Occipital lobe (tissue), 2 donors: Measurements from ENCODE around the gene TBC1D22A. TPM values are rescaled to one million over a fixed set of nuclear protein-coding genes. Genes with fewer than 3 reads are reported as not detected.

Experiments used
- DNase-seq: peaks from one replicate; lab custom pipeline; 2025; lab: John Stamatoyannopoulos, UW
- total RNA-seq: library from RNA; depleted of rRNA; stranded (reverse); fragments of >200 nt; gene quantifications from one replicate; pipeline ENCODE4 v1.2.3, GENCODE V29; 2014

TBC1D22A gene
- total RNA-seq, 1 donor from 2014 or later: 4.5 TPM

GRCh38 chr22:47151064-47151463 is 388.6 kb downstream of the TBC1D22A start:
- no peak for DNase-seq

DNA sequence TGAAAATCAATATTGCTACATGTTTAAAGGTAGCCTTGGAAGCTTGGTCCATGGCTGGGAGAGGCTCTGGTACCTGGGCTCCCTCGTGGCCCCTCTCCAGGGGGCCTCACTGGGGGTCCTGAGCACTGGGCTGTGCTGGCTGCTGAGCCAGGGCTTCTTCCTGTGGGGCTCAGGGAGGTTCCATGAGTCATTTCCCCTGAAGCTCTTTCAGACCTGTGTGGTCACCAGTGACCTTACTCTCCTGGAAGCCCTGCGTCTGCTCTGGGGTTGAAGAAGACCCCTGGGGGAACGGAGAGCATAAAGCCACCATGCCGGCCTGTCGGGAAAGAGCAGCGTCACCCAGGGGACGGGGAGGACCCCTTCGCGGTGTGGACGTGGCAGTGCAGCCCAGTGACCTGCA is 389.0 kb downstream of the TBC1D22A start:
- DNase-seq: no peak

- no peak for DNase-seq
Measured at GRCh38 chr22:47152236-47152635, 389.8 kb downstream of the TBC1D22A start.

DNA sequence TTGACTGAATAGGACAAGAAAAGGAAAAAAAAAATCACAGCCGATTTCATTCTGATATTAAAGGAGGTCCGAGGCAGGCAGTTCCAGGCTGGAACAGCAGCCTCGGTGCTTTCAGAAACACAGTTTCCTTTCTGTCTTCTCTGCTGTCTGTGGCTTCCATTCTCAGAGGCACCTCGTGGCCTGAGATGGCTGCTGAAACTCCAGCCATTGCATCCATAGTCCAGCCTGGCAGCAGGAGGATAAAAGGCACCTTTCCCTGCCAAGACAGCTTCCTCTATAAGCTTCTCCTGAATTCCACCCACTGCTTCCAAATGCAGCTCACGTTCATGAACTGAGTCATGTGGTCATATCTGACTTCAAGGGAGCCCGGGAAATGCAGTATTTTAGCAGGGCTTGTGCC is 390.5 kb downstream of the TBC1D22A start:
- DNase-seq: no peak

DNA sequence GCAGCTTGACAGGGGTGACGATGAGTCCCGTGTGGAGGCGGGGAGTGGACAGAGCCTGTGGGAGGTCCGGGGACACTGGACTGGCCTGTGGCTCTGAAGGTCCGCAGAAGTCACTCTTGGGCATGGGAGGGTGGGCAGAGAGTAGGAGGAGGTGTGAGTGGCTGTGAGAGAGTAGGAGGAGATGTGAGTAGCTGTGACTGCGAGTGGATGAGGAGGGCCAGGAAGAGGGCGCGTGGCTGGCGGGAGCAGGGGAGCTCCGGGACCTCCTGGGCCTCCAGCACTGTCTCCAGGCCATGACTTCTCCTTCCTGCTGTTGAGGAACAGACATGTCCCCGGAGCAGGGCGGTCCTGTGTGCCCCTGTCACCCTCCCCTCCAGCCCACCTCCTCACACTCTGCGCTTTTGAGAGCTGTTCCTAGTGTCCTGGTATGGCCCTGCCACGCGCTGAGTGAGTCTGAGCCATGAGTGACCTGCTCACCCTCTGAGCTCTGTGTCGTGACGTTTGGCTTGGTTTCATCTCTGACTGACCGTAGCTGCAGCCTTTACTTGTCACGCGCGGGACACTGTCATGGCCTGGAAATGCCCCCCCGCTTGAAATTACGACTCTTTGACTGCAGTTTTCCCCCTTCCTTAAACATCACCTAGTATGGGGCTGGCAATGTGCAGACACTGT is 391.5 kb downstream of the TBC1D22A start:
- no peak for DNase-seq

GRCh38 chr22:47154621-47155081 is 392.2 kb downstream of the TBC1D22A start:
- peak; percentile 68 for DNase-seq

GRCh38 chr22:47155131-47155885 is 392.9 kb downstream of the TBC1D22A start:
- no peak for DNase-seq

- no peak for DNase-seq
Measured at GRCh38 chr22:47155912-47156311, 393.5 kb downstream of the TBC1D22A start.

DNA sequence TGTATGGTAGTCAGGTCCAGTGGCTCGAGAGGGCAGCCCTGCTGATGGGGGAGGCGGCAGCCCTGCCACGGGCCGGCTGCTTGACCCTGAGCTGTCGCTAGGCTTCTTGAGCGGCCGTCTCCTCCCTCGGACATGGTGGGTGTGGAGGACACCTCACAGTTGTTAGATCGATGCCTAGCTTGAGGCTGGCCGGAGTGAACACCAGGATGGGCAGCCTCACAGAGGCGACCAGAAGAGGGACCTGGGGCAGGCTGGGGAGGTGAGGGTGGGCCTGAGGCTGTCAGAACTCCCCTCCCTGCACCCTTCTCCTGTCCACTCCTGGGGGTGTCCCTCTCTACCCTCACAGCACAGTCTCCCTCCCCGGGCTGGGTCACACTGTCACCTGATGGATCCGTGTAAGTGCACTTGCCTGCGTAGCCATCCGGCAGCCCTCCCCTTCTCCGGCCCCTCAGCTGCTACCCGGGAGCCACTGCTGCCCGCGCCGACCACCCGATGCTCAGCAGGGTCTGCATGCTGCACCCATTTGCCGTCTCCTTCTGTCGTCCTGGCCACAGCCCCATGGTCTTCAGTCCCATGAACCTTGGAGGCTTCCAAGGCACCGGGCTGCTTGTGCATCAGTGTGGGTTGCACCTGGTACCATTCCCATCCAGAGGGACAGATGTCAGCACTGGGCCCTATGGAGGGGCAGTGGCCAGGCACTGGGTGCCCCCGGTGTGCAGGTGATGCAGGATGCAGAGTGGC is 394.1 kb downstream of the TBC1D22A start:
- DNase-seq: no peak

- DNase-seq: no peak
Measured at GRCh38 chr22:47157093-47157420, 394.6 kb downstream of the TBC1D22A start.

GRCh38 chr22:47157486-47158270 is 395.2 kb downstream of the TBC1D22A start:
- DNase-seq: no peak

GRCh38 chr22:47158457-47158856 is 396.0 kb downstream of the TBC1D22A start:
- DNase-seq: no peak

DNA sequence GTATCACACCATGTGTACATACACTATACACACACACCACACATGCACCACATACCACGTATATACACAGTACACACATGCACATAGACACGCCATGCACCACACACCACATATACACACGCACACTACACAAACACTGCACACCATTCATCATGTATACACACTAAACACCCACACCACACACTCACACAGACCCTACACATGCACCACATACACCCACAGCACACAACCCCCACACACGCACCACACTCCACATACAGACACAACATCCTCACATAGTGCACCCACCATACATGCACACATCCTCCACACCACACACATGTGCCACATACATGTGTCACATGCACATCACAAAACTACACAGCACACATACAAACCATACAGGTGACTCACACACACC is 397.1 kb downstream of the TBC1D22A start:
- DNase-seq: no peak

DNA sequence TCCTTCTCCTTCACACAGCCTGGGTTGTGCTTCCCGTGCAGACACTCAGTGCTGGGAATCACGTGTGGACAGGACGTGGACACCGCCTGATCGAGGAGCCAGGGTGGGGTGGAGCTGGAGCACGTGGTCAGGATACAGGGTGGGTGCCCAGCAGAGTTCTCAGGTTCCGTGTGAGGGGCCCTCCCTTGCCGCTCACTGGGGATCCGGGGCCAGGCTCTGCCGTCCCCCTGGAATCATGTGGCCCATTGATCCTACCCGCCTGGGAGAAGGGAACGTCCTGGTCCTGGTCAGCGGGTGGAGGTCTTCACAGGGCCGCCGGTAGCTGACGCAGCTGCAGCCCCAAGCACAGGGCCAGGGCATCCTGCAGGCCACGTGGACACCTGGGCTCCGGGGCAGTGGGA is 397.7 kb downstream of the TBC1D22A start:
- no peak for DNase-seq

DNA sequence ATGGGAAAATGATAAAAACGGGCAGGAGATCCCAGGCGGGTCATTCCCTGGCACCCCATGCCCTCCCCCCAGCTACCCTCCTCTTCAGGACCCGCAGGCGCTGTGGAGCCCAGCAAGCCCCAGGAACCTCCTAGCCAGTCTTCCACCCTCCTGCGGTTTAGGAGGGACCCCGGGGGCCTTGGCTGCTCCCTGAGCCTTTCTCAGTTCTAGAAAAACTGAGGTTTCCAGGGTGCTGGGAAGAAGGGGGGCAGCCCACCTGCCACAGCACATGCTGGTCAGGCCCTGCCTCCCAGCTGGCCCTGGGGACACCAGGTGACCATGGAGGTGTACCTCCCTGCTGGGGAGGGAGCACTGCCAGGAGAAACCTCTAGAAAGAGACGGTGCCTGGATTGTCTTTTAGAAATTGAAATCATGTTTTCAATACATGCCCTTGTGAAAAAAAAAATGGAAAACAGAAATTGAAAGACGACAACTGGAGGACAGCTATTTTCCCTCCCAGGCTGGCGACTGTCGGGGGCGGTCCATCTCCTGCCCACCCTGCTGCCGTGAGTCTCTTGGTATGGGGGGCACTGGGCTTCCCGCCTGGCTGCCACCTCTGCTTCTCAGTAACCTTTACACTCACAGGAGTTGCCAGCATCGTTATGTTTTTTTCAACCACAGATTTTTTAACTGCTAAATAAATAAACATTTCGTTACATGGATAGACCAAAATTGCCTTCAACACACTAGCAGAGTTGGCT is 398.5 kb downstream of the TBC1D22A start:
- no peak for DNase-seq

DNA sequence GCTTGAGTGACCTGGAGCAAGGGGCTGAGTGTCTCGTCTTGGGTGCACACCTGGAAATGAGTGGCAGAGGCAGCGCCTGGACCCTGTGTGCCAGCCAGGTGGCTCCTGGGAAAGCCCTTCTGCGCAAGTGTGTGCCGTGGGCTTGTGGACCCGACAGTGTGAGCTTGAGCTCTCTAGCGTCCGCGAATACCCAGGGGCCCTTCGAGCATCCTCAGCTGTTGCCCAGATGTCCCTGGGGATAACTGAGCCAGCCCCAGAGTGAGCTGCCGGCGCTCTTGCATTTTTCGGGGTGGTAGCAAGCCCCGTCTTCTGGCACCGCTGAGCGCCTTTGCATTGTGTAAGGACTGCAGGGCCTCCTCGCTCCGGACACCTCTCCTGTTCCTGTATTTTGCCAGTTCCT is 399.2 kb downstream of the TBC1D22A start:
- no peak for DNase-seq

DNA sequence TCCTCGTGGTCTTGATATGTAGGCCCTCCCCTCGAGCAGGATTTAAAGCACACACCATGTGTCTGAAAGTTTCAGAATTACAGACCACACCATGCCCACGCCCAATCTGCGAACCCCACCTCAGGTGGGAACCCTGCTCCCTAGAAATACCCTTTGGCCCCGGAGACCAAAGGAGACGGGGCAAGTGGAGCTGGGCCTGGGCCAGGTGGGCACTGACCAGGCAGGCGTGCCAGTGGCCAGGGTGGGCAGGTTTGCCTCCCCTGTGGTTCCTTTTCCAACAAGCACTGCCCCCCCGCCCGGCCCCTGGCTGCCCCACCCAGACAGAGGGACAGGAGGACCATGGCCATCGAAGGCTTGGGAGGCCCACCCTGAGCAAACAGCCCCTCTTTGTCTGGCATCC is 400.4 kb downstream of the TBC1D22A start:
- DNase-seq: no peak

- no peak for DNase-seq
Measured at GRCh38 chr22:47163481-47163855, 401.0 kb downstream of the TBC1D22A start.

DNA sequence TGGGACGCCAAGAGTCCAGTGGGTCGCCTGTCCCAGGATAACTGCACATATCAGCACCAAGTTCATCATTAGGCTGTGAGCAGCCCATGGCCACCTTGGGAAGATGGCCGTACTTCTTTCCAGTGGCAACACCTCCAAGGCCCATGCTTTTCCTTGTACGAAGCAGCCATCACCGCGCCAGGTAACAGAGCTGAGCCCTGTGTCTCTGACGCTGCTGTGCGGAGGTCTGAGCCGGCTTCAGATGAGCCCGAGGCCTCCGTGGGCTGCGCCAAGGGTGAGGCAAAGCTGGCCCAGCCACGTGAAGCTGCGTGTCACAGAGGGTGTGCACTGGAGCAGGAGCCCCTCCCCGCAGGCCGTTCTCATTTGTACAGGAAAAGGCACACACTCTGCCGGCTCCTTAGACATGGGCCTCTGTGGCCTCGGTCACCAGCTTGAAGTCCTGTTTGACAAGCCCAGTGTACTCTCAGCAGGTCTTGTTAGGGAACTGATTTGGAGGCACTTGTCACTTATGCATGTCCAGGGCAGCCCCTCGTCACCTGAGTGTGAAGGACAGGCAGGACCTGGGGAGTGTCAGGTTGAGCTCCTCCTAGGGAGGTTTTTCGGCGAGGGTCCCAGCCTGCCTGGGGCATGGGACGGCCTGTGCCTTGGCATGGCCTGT is 401.5 kb downstream of the TBC1D22A start:
- no peak for DNase-seq

- no peak for DNase-seq
Measured at GRCh38 chr22:47164514-47165337, 402.3 kb downstream of the TBC1D22A start.
